H1 (cell line): ENCODE results near the gene MOB3B. TPM values are rescaled to one million over a fixed set of nuclear protein-coding genes. Genes with fewer than 3 reads are reported as not detected.

Experiments used
- polyA plus RNA-seq, 7 experiments: library from polyadenylated mRNA; depleted of rRNA in 3 of 7; stranded (reverse) in 5 of 7; unstranded in 2 of 7; fragments of >200 nt in 5 of 7; fragments of 200-250 nt in 2 of 7; gene quantifications; 1 replicate in 5 of 7; 2 replicates in 1 of 7; 4 replicates in 1 of 7; pipeline versions ENCODE4 v1.2.1 to v1.2.3, GENCODE V29; 2011 to 2013; ENCODE audit warnings: missing spikeins in 2 of 7, mixed read lengths in 2 of 7
- total RNA-seq: library from RNA; stranded (reverse); fragmentation: NEBNext Ultra II Directional; extraction: Animal tissue kit (Norgen Biotek cat#: 25700); gene quantifications from 2 replicates; pipeline ENCODE4 v1.2.1, GENCODE V29; 2021
- TF ChIP-seq, protein P1 (sequence below): fragments of 300-600 bp; sonication (generic); IDR thresholded peaks from 2 replicates; pipeline ENCODE4 v1.7.1; 2012; ENCODE audit warnings: low read length, moderate library complexity, mild to moderate bottlenecking, inconsistent platforms; ENCODE audit not compliant: insufficient replicate concordance
- TF ChIP-seq, protein P2 (sequence below): IDR thresholded peaks from 2 replicates; pipeline ENCODE4 v1.6.1; 2011; ENCODE audit warnings: low read length, improper control_type of control experiment
- TF ChIP-seq, protein P3 (sequence below): IDR thresholded peaks from 2 replicates; pipeline ENCODE4 v1.6.1; 2012; ENCODE audit warnings: low read length, inconsistent platforms

MOB3B gene
- total and polyA plus RNA-seq, 2 of the 8 experiments (the other 6 are each of a cell fraction or from before 2014, with no cell fraction given), result 12.7 to 16.1 TPM

DNA sequence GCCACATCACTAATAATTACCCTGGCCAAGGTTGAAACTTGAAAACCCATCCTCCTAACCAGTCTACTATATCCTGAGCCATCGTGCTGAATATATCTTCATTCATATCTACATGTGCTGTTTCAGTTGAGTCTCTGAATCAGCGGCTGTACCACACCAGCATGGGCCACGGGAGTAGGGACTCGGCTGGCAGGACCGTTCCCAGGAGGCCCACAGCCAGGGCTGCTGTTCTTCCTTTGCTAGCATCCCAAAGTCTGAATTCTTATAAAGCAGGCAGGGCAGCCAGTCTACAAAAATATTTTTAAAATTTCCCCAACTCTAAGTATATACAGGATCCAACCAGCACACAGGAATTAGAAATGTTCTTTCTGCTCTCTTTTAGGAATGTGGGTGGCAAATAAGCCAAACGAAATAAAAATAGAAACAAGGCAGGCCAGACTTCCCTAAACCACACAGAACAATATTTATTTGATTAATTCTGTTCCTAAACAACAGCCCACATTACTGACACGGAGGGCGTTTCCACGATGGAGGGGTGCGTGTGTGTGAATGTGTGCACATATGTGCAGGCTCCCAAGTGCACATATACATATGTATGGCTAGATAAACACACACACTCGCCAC is 189.8 kb downstream of the MOB3B start (continued):
- TF ChIP-seq, protein P1, sequence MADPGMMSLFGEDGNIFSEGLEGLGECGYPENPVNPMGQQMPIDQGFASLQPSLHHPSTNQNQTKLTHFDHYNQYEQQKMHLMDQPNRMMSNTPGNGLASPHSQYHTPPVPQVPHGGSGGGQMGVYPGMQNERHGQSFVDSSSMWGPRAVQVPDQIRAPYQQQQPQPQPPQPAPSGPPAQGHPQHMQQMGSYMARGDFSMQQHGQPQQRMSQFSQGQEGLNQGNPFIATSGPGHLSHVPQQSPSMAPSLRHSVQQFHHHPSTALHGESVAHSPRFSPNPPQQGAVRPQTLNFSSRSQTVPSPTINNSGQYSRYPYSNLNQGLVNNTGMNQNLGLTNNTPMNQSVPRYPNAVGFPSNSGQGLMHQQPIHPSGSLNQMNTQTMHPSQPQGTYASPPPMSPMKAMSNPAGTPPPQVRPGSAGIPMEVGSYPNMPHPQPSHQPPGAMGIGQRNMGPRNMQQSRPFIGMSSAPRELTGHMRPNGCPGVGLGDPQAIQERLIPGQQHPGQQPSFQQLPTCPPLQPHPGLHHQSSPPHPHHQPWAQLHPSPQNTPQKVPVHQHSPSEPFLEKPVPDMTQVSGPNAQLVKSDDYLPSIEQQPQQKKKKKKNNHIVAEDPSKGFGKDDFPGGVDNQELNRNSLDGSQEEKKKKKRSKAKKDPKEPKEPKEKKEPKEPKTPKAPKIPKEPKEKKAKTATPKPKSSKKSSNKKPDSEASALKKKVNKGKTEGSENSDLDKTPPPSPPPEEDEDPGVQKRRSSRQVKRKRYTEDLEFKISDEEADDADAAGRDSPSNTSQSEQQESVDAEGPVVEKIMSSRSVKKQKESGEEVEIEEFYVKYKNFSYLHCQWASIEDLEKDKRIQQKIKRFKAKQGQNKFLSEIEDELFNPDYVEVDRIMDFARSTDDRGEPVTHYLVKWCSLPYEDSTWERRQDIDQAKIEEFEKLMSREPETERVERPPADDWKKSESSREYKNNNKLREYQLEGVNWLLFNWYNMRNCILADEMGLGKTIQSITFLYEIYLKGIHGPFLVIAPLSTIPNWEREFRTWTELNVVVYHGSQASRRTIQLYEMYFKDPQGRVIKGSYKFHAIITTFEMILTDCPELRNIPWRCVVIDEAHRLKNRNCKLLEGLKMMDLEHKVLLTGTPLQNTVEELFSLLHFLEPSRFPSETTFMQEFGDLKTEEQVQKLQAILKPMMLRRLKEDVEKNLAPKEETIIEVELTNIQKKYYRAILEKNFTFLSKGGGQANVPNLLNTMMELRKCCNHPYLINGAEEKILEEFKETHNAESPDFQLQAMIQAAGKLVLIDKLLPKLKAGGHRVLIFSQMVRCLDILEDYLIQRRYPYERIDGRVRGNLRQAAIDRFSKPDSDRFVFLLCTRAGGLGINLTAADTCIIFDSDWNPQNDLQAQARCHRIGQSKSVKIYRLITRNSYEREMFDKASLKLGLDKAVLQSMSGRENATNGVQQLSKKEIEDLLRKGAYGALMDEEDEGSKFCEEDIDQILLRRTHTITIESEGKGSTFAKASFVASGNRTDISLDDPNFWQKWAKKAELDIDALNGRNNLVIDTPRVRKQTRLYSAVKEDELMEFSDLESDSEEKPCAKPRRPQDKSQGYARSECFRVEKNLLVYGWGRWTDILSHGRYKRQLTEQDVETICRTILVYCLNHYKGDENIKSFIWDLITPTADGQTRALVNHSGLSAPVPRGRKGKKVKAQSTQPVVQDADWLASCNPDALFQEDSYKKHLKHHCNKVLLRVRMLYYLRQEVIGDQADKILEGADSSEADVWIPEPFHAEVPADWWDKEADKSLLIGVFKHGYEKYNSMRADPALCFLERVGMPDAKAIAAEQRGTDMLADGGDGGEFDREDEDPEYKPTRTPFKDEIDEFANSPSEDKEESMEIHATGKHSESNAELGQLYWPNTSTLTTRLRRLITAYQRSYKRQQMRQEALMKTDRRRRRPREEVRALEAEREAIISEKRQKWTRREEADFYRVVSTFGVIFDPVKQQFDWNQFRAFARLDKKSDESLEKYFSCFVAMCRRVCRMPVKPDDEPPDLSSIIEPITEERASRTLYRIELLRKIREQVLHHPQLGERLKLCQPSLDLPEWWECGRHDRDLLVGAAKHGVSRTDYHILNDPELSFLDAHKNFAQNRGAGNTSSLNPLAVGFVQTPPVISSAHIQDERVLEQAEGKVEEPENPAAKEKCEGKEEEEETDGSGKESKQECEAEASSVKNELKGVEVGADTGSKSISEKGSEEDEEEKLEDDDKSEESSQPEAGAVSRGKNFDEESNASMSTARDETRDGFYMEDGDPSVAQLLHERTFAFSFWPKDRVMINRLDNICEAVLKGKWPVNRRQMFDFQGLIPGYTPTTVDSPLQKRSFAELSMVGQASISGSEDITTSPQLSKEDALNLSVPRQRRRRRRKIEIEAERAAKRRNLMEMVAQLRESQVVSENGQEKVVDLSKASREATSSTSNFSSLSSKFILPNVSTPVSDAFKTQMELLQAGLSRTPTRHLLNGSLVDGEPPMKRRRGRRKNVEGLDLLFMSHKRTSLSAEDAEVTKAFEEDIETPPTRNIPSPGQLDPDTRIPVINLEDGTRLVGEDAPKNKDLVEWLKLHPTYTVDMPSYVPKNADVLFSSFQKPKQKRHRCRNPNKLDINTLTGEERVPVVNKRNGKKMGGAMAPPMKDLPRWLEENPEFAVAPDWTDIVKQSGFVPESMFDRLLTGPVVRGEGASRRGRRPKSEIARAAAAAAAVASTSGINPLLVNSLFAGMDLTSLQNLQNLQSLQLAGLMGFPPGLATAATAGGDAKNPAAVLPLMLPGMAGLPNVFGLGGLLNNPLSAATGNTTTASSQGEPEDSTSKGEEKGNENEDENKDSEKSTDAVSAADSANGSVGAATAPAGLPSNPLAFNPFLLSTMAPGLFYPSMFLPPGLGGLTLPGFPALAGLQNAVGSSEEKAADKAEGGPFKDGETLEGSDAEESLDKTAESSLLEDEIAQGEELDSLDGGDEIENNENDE, result no peak
- TF ChIP-seq, protein P2, sequence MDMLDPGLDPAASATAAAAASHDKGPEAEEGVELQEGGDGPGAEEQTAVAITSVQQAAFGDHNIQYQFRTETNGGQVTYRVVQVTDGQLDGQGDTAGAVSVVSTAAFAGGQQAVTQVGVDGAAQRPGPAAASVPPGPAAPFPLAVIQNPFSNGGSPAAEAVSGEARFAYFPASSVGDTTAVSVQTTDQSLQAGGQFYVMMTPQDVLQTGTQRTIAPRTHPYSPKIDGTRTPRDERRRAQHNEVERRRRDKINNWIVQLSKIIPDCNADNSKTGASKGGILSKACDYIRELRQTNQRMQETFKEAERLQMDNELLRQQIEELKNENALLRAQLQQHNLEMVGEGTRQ, result no peak
- TF ChIP-seq, protein P3, sequence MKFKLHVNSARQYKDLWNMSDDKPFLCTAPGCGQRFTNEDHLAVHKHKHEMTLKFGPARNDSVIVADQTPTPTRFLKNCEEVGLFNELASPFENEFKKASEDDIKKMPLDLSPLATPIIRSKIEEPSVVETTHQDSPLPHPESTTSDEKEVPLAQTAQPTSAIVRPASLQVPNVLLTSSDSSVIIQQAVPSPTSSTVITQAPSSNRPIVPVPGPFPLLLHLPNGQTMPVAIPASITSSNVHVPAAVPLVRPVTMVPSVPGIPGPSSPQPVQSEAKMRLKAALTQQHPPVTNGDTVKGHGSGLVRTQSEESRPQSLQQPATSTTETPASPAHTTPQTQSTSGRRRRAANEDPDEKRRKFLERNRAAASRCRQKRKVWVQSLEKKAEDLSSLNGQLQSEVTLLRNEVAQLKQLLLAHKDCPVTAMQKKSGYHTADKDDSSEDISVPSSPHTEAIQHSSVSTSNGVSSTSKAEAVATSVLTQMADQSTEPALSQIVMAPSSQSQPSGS, result no peak
